ENCODE measurements around the gene NXN. TPM values are rescaled to one million over a fixed set of nuclear protein-coding genes. Genes with fewer than 3 reads are reported as not detected.
"Not testable (repeated sequence)": the region's sequence is repeated elsewhere in the genome, so short reads cannot be mapped to it uniquely, and the experiment has no call there.

Gene NXN
- total RNA-seq, 4 donors from 2014 or later: 6.8 to 16.6 (median 11.1) TPM

DNA sequence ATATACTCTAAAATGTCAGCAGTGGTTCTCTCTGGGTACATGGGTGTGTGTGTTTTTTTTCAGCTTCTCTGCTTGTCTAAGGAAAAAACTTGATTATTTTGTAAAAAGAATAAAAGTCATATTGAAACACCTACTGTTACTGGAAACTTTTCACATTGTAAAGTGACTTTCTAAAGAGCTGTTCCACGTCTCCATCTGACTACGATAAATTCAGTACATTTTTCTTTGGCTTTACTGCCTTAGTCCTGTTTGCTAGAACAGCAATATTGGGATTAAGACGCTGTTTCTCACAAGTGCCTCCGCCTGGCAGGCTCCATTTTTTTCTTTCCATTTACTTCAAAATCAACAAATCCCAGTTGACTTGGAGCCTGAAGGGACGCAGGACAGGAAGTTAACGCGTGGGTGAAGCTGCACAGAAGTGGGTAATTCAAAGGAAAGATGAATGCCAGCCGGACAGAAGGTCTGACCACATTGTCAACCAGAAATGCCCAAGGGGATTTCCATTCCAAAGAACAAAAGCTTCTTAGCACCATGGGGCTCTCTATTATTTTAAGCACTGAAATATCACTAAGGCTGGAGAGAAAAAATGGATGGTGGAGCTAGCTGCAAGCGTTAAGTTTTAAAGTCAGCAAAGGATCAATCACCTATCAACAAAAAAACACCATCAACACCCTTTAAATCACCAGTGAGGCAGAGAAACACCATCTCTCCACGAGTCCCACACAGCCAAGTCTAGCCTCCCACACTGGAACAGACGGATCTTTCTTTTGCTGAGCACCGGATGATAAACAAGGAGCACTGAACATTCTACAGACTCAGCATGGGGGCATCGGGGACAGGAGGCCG is 205.9 kb downstream of the NXN start:
- TF ChIP-seq, protein P1, sequence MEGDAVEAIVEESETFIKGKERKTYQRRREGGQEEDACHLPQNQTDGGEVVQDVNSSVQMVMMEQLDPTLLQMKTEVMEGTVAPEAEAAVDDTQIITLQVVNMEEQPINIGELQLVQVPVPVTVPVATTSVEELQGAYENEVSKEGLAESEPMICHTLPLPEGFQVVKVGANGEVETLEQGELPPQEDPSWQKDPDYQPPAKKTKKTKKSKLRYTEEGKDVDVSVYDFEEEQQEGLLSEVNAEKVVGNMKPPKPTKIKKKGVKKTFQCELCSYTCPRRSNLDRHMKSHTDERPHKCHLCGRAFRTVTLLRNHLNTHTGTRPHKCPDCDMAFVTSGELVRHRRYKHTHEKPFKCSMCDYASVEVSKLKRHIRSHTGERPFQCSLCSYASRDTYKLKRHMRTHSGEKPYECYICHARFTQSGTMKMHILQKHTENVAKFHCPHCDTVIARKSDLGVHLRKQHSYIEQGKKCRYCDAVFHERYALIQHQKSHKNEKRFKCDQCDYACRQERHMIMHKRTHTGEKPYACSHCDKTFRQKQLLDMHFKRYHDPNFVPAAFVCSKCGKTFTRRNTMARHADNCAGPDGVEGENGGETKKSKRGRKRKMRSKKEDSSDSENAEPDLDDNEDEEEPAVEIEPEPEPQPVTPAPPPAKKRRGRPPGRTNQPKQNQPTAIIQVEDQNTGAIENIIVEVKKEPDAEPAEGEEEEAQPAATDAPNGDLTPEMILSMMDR (IDR thresholded peaks at IDR 0.05): no peak
- DNase-seq (ENCODE audit: low spot score): no peak
- ATAC-seq (ENCODE audit: low FRiP score): no peak

DNA sequence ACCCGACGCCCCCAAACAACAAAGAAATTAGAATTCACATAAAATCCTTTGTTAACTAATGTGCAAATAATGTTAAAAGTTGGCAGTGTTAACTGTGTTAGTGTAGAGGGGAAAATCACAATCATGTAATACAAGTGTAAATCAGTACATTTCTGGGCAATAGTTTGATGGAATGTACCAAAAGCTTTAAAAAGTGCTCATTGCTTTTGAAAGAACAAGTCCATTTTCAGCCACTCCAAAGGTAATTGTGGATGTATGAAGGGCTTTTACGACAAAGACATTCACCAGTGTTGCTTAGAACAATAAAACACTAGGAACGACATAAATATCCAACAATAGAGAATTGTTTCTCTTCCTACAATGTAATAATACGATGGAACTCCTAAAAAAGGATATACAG is 206.6 kb downstream of the NXN start:
- TF ChIP-seq, protein P1 (IDR thresholded peaks at IDR 0.05): no peak
- DNase-seq (ENCODE audit: low spot score): no peak
- no peak for ATAC-seq (ENCODE audit: low FRiP score)

DNA sequence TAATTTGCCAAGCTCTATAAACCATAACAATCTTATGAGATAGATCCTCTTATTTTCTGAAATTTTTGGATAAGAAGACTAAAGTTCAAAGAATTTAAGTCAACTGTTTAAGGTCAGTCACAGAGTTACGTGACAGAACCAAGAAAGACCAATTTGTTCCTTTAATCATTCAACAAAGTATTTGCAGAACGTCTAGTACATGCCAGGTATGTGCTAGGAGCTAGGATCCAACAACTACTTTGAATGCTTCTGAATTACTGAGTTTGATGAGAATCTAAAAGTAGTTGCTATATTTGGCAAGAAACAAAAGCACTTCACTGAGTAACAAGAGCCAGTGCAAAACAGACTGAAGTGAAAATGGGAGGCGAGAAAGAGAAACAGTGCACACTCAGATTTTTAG is 212.5 kb downstream of the NXN start:
- no peak for ATAC-seq (ENCODE audit: low FRiP score)
- DNase-seq (ENCODE audit: low spot score): no peak

DNA sequence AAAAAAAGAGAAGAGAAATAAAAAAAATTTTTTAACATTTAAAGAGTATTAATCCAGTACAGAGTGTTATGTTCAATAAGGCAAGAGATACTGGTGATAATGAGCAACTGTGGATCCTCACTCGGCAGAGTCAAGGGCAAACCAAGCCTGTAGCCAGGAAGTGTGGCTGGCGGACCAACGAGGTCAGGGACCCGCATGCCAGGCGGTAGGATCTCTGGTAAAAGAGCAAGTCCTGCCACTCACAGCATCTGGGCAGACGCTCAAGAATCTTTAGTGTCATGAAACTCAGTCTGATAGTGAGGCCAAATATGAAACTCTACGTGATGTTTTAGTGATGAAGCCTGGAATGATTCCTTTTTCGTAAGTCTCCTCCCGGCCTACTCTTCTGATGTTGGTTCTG is 219.2 kb downstream of the NXN start:
- no peak for DNase-seq (ENCODE audit: low spot score)
- no peak for ATAC-seq (ENCODE audit: low FRiP score)
- TF ChIP-seq, protein P1 (IDR thresholded peaks at IDR 0.05): no peak

More for the DNA sequence above, 212.5 kb downstream of the NXN start:
- TF ChIP-seq, protein P1 (IDR thresholded peaks at IDR 0.05): no peak

DNA sequence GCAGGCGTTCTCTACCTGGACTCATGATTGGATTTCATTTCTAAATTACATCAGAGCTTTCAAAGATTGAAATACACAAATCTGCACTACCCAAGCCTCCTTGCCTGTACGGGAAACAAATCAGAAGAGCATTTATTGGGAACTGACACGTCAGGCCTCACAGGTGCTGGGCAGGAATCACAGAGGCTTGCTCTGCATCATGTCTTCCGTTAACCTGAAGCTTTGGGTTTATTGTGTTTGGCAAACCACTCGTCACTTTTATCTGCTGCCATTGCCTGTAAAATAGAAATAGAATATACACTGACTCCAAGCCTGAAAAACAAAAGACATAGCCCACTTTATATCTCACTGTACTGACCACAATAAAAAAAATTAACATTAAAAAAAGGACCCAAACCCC is 219.6 kb downstream of the NXN start:
- TF ChIP-seq, protein P1 (IDR thresholded peaks at IDR 0.05): no peak
- DNase-seq (ENCODE audit: low spot score): no peak
- ATAC-seq (ENCODE audit: low FRiP score): no peak

DNA sequence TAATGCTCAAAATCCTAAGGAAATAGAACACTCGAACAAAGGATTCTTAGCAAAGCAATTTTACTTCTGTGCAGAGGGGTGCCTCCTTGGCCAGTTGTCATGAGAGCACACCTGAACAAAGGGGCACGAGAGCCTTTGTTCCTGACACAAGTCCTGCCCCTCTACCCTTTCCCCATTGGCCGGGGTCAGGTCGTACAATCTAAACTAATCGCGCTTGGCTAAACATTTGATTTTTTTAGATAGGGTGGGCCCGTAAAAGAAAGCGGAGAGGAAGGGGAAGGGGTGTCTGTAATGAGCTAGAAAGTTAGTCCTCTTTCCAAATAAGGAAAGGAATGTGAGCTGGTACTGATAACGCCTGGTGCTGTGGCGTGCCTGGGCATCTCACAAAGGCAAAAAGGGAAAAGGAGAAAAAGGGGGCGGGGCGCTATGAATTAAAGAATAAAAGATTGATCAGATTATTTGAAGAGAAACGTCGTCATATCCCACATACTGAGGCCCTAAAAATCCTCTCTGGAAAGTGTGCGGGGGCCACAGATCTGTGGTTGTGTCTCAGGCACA is 223.5 kb downstream of the NXN start:
- DNase-seq (ENCODE audit: low spot score); ATAC-seq (ENCODE audit: low FRiP score): not testable (repeated sequence)

DNA sequence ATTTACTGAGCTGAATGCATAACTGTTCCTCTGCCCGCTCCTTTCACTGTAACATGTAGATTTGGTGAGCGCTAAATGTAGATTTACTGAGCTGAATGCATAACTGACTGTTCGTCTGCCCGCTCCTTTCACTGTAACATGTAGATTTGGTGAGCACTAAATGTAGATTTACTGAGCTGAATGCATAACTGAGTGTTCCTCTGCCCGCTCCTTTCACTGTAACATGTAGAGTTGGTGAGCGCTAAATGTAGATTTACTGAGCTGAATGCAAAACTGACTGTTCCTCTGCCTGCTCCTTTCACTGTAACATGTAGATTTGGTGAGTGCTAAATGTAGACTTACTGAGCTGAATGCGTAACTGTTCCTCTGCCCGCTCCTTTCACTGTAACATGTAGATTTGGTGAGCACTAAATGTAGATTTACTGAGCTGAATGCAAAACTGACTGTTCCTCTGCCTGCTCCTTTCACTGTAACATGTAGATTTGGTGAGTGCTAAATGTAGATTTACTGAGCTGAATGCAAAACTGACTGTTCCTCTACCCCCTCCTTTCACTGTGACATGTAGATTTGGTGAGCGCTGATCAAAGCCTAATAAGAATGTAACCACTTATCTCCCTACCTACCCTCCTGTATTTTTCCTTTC is 224.1 kb downstream of the NXN start:
- ATAC-seq (ENCODE audit: low FRiP score); DNase-seq (ENCODE audit: low spot score): not testable (repeated sequence)

DNA sequence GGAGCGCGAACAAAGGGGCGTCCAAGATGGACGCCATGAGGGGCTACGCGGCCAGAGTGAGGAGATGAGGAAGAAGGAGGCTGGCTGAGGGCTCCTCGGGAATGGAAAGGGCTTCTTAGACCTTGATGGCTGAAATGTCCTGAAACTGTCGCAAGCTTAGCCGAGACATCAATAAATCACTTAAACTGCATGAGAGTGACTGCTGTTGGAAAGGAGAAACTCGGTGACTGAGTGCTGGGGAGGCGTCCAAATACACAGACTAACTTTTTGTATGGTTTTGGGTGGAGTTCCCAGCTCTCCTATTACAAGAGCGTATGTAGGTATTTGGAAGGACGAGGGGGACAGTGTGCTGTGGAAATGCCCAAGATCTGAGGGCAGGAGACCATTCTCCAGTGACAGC is 226.2 kb downstream of the NXN start:
- DNase-seq (ENCODE audit: low spot score) (no peak), ATAC-seq (ENCODE audit: low FRiP score) (no peak)
- TF ChIP-seq, protein P1 (IDR thresholded peaks at IDR 0.05): no peak

All from omental fat pad (tissue), 4 donors.